Measurements from ENCODE around the gene TOR1AIP1.
"Not testable (repeated sequence)": the region's sequence is repeated elsewhere in the genome, so short reads cannot be mapped to it uniquely, and the experiment has no call there.

TOR1AIP1 gene

DNA sequence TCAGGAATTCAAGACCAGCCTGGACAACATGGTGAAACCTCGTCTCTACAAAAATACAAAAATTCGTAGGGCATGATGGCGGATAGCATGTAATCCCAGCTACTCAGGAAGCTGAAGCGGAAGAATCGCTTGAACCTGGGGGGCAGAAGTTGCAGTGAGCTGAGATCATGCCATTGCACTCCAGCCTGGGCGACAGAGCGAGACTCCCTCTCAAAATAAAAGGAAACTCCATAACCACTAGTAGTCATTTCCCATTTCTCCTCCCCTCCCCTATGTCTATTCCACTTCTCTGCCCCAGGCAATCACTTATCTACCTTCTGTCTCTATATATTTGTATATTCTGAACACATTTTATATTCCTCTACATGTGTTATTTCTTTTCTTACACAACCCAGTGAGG, 68.6 kb downstream of the TOR1AIP1 start:
- TF ChIP-seq POLR2AphosphoS5 (IDR thresholded peaks at IDR 0.05; ENCODE audit: low read depth, low read length) (no peak), POLR2A (IDR thresholded peaks at IDR 0.05; ENCODE audit: low read depth, low read length) (no peak), TAF1 (IDR thresholded peaks at IDR 0.05; ENCODE audit: borderline replicate concordance, low read depth, low read length) (no peak)
- no peak for FAIRE-seq
- DNase-seq (ENCODE audit: insufficient read length) = no peak

DNA sequence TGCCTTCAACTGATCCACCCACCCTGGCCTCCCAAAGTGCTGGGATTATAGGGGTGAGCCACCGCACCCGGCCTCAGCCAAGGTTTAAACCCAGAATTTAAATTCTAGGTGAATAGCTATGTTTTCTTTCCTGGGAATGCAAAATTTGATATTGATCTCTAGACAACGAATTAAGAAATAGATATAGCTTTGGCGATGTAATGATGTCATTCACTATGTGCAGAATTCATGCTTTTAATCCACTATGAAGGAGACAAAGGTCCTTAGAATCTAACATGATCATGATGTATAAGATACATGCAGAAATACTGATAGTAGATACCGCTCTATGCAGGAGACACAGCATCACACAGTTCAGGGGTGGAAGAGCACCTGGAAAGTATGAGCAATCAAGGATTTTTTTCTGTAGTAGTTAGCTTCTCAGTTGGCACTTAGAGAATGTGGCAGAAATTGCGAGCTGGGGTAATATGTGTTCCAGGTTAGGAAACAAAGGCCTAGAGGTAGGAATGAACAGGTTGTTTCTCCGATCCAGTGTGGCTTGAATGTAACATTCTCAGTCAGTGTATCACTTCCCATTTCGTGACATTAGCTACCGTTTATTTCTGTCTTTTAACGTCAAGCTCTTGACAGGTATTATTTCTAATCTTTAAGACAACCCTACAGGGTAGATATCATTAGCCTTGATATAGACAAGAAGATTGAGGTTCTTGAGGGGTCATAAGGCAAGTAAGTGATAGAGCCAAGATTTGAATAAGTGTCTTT, 69.5 kb downstream of the TOR1AIP1 start:
- FAIRE-seq (no peak), DNase-seq (ENCODE audit: insufficient read length) (no peak)
- TF ChIP-seq POLR2AphosphoS5 (IDR thresholded peaks at IDR 0.05; ENCODE audit: low read depth, low read length) (no peak), TAF1 (IDR thresholded peaks at IDR 0.05; ENCODE audit: borderline replicate concordance, low read depth, low read length) (no peak), POLR2A (IDR thresholded peaks at IDR 0.05; ENCODE audit: low read depth, low read length) (no peak)

DNA sequence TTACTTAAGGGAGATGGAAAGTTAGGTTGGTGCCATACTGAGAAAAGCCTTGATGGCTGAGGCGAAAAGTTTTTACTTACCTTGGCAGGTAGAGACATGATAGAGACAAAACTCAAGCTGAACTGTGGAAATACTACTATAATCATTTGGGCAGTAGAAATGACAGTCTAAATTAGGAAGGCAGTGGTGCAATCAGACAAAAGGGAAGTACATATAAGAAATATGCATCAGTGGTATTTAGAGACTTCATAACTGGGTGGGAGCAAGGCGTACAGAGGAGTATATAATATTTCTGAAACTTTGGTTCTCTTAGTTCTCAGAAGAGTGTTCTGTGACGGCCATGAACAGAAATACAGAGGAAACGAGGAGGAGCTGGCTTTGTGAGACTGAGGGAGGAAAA, 70.1 kb downstream of the TOR1AIP1 start:
- TF ChIP-seq POLR2AphosphoS5 (IDR thresholded peaks at IDR 0.05; ENCODE audit: low read depth, low read length) = no peak
- no peak for TF ChIP-seq TAF1 (IDR thresholded peaks at IDR 0.05; ENCODE audit: borderline replicate concordance, low read depth, low read length)
- no peak for TF ChIP-seq POLR2A (IDR thresholded peaks at IDR 0.05; ENCODE audit: low read depth, low read length)

GRCh38 chr1:179953974-179954492, 71.9 kb downstream of the TOR1AIP1 start:
- peak; percentile 85 for FAIRE-seq
- no peak for DNase-seq (ENCODE audit: insufficient read length)
- TF ChIP-seq POLR2A (IDR thresholded peaks at IDR 0.05; ENCODE audit: low read depth, low read length) = no peak; the same call in 1 of the 2 replicates
- no peak for TF ChIP-seq POLR2AphosphoS5 (IDR thresholded peaks at IDR 0.05; ENCODE audit: low read depth, low read length)
- no peak for TF ChIP-seq TAF1 (IDR thresholded peaks at IDR 0.05; ENCODE audit: borderline replicate concordance, low read depth, low read length)

More for the DNA sequence above, 70.1 kb downstream of the TOR1AIP1 start:
- no peak for DNase-seq (ENCODE audit: insufficient read length)
- no peak for FAIRE-seq

- peak; percentile 95 for TF ChIP-seq TAF1 (IDR thresholded peaks at IDR 0.05; ENCODE audit: borderline replicate concordance, low read depth, low read length)
- TF ChIP-seq POLR2A (IDR thresholded peaks at IDR 0.05; ENCODE audit: low read depth, low read length) = peak; percentile 86
- TF ChIP-seq POLR2AphosphoS5 (IDR thresholded peaks at IDR 0.05; ENCODE audit: low read depth, low read length) = peak; percentile 78; the same call in 1 of the 2 replicates
- DNase-seq (ENCODE audit: insufficient read length) (peak; percentile 47), FAIRE-seq (peak; percentile 98)
Measured at GRCh38 chr1:179954493-179955286, 72.6 kb downstream of the TOR1AIP1 start, which contains the start of gene CEP350. Gene CEP350 (plus strand): TSS chr1:179954810. CDS start chr1:179986182, 31,372 bp downstream.

DNA sequence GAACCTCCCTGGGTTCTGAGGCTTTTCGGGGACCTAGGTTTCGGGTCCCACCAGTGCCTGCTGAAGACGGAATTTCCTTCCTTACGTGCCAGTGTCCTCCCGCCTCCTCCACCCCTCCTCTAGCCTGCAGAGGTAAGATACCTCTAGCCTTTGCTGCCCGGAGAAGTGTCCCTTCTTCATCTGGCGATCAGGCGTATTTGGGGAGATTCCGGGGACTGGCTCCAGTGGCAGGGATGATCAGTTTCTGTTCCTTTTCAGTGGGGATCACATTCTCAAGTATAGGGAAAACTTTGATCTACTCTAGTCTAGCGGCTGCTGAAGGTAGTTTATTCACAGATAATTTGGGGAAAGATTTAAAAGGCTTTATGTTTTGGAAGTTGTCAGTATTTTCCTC, 73.2 kb downstream of the TOR1AIP1 start:
- FAIRE-seq = no peak
- TF ChIP-seq POLR2AphosphoS5 (IDR thresholded peaks at IDR 0.05; ENCODE audit: low read depth, low read length) = no peak
- no peak for TF ChIP-seq TAF1 (IDR thresholded peaks at IDR 0.05; ENCODE audit: borderline replicate concordance, low read depth, low read length)
- TF ChIP-seq POLR2A (IDR thresholded peaks at IDR 0.05; ENCODE audit: low read depth, low read length) = no peak
- DNase-seq (ENCODE audit: insufficient read length) = no peak

- FAIRE-seq (no peak), DNase-seq (ENCODE audit: insufficient read length) (no peak)
- no peak for TF ChIP-seq TAF1 (IDR thresholded peaks at IDR 0.05; ENCODE audit: borderline replicate concordance, low read depth, low read length)
- no peak for TF ChIP-seq POLR2AphosphoS5 (IDR thresholded peaks at IDR 0.05; ENCODE audit: low read depth, low read length)
- TF ChIP-seq POLR2A (IDR thresholded peaks at IDR 0.05; ENCODE audit: low read depth, low read length) = no peak
Measured at GRCh38 chr1:179955731-179956130, 73.6 kb downstream of the TOR1AIP1 start.

DNA sequence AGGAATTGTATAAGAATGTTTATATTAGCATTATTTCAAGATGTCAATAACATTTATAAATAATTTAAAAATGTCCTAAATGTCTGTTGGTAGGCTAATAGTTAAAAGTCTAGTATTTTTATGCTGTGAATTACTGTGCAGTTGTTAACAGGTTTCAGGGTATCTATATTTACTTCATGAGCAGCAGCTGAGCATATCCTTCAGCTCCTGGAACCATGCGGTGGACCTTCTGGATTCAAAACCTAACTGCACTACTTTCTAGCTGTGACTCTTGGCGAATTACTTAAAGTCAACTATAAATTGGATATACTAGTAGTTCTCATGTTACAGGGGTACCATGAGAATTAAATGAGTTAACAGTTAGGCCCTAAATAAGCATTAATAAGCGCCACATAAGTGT, 76.3 kb downstream of the TOR1AIP1 start:
- no peak for FAIRE-seq
- no peak for DNase-seq (ENCODE audit: insufficient read length)
- TF ChIP-seq POLR2AphosphoS5 (IDR thresholded peaks at IDR 0.05; ENCODE audit: low read depth, low read length) (no peak), TAF1 (IDR thresholded peaks at IDR 0.05; ENCODE audit: borderline replicate concordance, low read depth, low read length) (no peak), POLR2A (IDR thresholded peaks at IDR 0.05; ENCODE audit: low read depth, low read length) (no peak)

DNA sequence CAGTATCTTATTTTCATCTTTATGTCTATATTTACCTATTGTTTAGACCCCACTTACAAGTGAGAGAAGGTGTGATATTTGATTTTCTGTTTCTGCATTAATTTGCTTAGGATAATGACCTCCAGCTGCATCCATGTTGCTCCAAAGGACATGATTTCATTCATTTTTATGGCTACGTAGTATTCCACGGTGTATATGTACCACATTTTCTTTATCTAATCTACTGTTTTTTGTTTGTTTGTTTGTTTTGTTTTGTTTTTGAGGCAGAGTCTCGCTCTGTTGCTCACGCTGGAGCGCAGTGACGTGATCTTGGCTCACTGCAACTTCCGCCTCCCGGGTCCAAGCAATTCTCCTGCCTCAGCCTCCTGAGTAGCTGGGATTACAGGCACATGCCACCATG, 80.1 kb downstream of the TOR1AIP1 start:
- not testable (repeated sequence) for FAIRE-seq; DNase-seq (ENCODE audit: insufficient read length)

DNA sequence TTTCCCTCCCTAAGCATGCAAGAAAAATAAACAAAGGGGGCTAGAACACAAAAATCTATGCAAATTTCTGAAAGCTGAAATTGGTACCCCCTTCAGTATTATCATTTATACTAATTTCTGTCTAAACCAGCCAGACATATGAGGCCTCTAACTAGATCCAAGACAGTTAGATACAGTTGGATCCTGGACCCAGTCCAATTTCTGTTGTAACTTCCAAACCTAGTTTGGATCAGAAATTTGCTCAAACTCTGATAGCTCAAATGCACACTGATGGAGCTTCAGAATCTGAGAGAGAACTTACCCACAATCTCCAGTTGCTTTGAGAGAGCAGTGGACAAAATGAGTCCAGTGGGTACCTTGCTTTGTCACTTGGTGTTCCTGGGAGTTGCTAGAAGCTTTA, 84.5 kb downstream of the TOR1AIP1 start:
- FAIRE-seq = no peak
- DNase-seq (ENCODE audit: insufficient read length) = no peak
- TF ChIP-seq TAF1 (IDR thresholded peaks at IDR 0.05; ENCODE audit: borderline replicate concordance, low read depth, low read length) (no peak), POLR2AphosphoS5 (IDR thresholded peaks at IDR 0.05; ENCODE audit: low read depth, low read length) (no peak), POLR2A (IDR thresholded peaks at IDR 0.05; ENCODE audit: low read depth, low read length) (no peak)

DNA sequence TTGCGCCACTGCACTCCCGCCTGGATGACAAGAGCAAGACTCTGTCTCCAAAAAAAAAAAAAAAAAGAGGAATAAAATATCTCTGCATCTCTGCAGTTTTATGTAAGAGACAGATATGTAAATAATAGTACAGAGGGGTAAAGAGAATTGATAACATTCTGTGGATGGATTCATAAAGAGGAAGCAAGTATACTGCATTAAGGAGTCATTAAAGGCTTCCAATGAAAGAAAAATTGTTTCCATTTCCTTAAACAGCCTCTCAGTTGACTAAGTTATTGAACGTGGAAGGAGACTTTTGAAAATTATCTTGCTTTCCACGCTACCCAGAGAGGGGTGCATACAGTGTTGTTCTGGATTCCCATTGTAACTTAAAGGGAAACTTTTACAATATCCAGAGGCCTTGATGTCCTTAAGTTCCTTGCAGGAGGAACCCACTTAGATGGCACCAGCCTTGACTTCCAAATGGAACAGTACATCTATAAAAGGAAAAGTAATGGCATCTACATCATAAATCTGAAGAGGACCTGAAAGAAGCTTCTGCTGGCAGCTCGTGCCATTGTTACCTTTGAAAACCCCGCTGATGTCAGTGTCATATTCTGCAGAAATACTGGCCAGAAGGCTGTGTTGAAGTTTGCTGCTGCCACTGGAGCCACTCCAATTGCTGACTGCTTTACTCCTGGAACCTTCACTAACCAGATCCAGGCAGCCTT, 86.4 kb downstream of the TOR1AIP1 start:
- FAIRE-seq = no peak
- DNase-seq (ENCODE audit: insufficient read length) = no peak
- TF ChIP-seq POLR2A (IDR thresholded peaks at IDR 0.05; ENCODE audit: low read depth, low read length) (no peak), TAF1 (IDR thresholded peaks at IDR 0.05; ENCODE audit: borderline replicate concordance, low read depth, low read length) (no peak), POLR2AphosphoS5 (IDR thresholded peaks at IDR 0.05; ENCODE audit: low read depth, low read length) (no peak)
